ENCODE data around the gene EMC8. TPM values are rescaled to one million over a fixed set of nuclear protein-coding genes. Genes with fewer than 3 reads are reported as not detected.

The EMC8 gene
- total RNA-seq, 1 donor from 2014 or later: 42.7 TPM

- no peak overlapping the region for H3K4me3 Mint-ChIP-seq (ENCODE audit: unreplicated experiment)
- TF ChIP-seq CTCF (IDR thresholded peaks at IDR 0.05; ENCODE audit: unreplicated experiment): no peak
- H3K27me3 Mint-ChIP-seq (ENCODE audit: unreplicated experiment): no peaks in the 10 kb centered on the region
- H3K9me3 Mint-ChIP-seq (ENCODE audit: unreplicated experiment): no peaks in the 10 kb centered on the region
- no peak for DNase-seq (ENCODE audit: low spot score)
- peaks cover 9% of the 10 kb centered on the region for H3K4me1 Mint-ChIP-seq (ENCODE audit: unreplicated experiment)
- H3K27ac Mint-ChIP-seq (ENCODE audit: unreplicated experiment): no peak overlapping the region
- peaks cover 39% of the 10 kb centered on the region for H3K36me3 Mint-ChIP-seq (ENCODE audit: low read depth, unreplicated experiment)
Observed at GRCh38 chr16:85781695-85782370, 17.5 kb downstream of the EMC8 start.

- no peak for TF ChIP-seq CTCF (IDR thresholded peaks at IDR 0.05; ENCODE audit: unreplicated experiment)
- Mint-ChIP-seq H3K27me3 (ENCODE audit: unreplicated experiment) (no peaks in the 10 kb centered on the region), H3K4me1 (ENCODE audit: unreplicated experiment) (peaks cover 9% of the 10 kb centered on the region), H3K36me3 (ENCODE audit: low read depth, unreplicated experiment) (peaks cover 36% of the 10 kb centered on the region), H3K4me3 (ENCODE audit: unreplicated experiment) (no peak overlapping the region), H3K9me3 (ENCODE audit: unreplicated experiment) (no peaks in the 10 kb centered on the region), H3K27ac (ENCODE audit: unreplicated experiment) (no peak overlapping the region)
- DNase-seq (ENCODE audit: low spot score): no peak
Observed at GRCh38 chr16:85781156-85781555, 18.2 kb downstream of the EMC8 start.

- H3K27ac Mint-ChIP-seq (ENCODE audit: unreplicated experiment): no peak overlapping the region
- H3K27me3 Mint-ChIP-seq (ENCODE audit: unreplicated experiment): no peaks in the 10 kb centered on the region
- no peak overlapping the region for H3K4me3 Mint-ChIP-seq (ENCODE audit: unreplicated experiment)
- TF ChIP-seq CTCF (IDR thresholded peaks at IDR 0.05; ENCODE audit: unreplicated experiment): no peak
- peaks cover 9% of the 10 kb centered on the region for H3K4me1 Mint-ChIP-seq (ENCODE audit: unreplicated experiment)
- H3K36me3 Mint-ChIP-seq (ENCODE audit: low read depth, unreplicated experiment): peaks cover 29% of the 10 kb centered on the region
- H3K9me3 Mint-ChIP-seq (ENCODE audit: unreplicated experiment): no peaks in the 10 kb centered on the region
- no peak for DNase-seq (ENCODE audit: low spot score)
Observed at GRCh38 chr16:85780281-85780680, 19.1 kb downstream of the EMC8 start.

GRCh38 chr16:85778873-85779272, 20.5 kb downstream of the EMC8 start:
- Mint-ChIP-seq H3K9me3 (ENCODE audit: unreplicated experiment) (no peaks in the 10 kb centered on the region), H3K4me3 (ENCODE audit: unreplicated experiment) (no peak overlapping the region), H3K27me3 (ENCODE audit: unreplicated experiment) (no peaks in the 10 kb centered on the region), H3K36me3 (ENCODE audit: low read depth, unreplicated experiment) (peaks cover 24% of the 10 kb centered on the region), H3K27ac (ENCODE audit: unreplicated experiment) (no peak overlapping the region), H3K4me1 (ENCODE audit: unreplicated experiment) (peaks cover 9% of the 10 kb centered on the region)
- TF ChIP-seq CTCF (IDR thresholded peaks at IDR 0.05; ENCODE audit: unreplicated experiment): no peak
- DNase-seq (ENCODE audit: low spot score): no peak

- H3K4me3 Mint-ChIP-seq (ENCODE audit: unreplicated experiment): no peak overlapping the region
- no peak for TF ChIP-seq CTCF (IDR thresholded peaks at IDR 0.05; ENCODE audit: unreplicated experiment)
- no peaks in the 10 kb centered on the region for H3K27me3 Mint-ChIP-seq (ENCODE audit: unreplicated experiment)
- peaks cover 24% of the 10 kb centered on the region for H3K36me3 Mint-ChIP-seq (ENCODE audit: low read depth, unreplicated experiment)
- no peaks in the 10 kb centered on the region for H3K9me3 Mint-ChIP-seq (ENCODE audit: unreplicated experiment)
- H3K27ac Mint-ChIP-seq (ENCODE audit: unreplicated experiment): no peak overlapping the region
- no peak for DNase-seq (ENCODE audit: low spot score)
- peaks cover 5% of the 10 kb centered on the region for H3K4me1 Mint-ChIP-seq (ENCODE audit: unreplicated experiment)
Observed at GRCh38 chr16:85777583-85778310, 21.6 kb downstream of the EMC8 start.

Data from endothelial cell (in vitro differentiated cells).